GM12873 (cell line): ENCODE measurements around the gene GAREM1.

ENCODE experiments used
- TF ChIP-seq, protein P1 (sequence below): IDR thresholded peaks from 2 replicates; pipeline ENCODE4 v1.5.1; 2012; ENCODE audit warnings: low read depth, mild to moderate bottlenecking, moderate library complexity, low read length, control low read depth; ENCODE audit not compliant: insufficient read depth; ENCODE audit errors: missing control alignments

The GAREM1 gene

DNA sequence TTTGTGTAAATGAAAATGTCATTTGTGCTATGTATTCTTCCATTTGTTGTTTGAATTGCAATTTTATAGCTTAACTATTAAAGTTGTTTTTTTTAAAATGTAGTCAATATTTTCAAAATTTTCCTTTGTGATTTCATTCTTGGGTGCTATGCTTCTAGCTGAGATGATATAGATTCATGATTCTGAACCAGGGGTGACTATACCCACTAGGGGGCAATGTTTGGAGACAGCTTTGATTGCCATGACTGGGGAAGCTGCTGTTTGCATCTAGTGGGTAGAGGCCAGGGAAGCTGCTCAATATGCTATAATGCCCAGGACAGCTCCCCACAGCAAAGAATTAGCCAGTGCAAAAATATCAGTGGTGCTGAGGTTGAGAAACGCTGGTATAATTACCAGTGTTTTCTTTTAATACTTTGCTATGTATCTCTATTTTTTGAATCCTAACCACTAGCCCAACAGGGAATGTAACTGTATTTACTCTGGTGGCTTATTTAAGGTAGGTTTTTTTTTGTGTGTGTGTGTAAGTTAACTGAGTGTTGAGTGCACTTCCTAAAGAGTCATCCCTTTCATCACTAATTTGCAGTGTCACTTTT, 181.1 kb downstream of the GAREM1 start:
- TF ChIP-seq, protein P1, sequence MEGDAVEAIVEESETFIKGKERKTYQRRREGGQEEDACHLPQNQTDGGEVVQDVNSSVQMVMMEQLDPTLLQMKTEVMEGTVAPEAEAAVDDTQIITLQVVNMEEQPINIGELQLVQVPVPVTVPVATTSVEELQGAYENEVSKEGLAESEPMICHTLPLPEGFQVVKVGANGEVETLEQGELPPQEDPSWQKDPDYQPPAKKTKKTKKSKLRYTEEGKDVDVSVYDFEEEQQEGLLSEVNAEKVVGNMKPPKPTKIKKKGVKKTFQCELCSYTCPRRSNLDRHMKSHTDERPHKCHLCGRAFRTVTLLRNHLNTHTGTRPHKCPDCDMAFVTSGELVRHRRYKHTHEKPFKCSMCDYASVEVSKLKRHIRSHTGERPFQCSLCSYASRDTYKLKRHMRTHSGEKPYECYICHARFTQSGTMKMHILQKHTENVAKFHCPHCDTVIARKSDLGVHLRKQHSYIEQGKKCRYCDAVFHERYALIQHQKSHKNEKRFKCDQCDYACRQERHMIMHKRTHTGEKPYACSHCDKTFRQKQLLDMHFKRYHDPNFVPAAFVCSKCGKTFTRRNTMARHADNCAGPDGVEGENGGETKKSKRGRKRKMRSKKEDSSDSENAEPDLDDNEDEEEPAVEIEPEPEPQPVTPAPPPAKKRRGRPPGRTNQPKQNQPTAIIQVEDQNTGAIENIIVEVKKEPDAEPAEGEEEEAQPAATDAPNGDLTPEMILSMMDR: peak; percentile 72

DNA sequence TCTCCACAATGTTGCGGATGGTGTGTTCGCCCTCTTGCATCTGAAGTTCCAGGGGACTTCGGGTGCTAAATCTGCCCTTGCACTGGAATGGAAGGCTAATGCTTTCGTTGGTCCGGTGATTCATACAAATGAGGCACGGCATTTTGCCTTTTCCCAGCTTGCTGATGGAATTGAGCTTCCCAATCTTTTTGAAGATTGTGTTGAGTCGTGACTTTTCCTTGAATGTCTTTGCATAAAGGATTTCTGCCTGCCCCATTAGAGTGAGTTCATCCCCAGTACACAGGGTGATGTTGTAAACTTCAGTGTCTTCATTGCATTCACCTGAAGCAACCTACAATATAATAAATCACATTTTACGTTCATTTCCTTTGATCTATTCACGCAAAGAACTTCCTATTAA, 182.8 kb downstream of the GAREM1 start:
- TF ChIP-seq, protein P1: no peak

DNA sequence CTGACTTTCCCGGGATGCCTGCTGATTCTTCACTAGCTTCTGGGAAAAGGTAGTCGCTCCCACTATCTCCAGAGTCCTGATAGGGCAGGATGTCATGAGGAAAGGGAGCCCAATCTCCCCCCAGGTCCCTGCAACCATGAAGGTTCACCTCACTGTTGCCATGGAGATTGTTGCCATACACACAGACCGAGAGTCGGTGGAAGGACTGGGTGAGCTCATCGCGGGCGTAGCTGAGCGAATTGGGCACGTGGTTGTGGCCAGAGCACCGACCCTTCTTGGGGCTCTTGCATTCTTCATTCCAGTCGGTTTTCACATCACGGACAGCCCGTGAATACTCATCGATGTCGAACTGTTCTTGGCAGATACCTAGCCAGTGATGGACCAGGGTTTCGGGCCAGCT, 183.4 kb downstream of the GAREM1 start:
- TF ChIP-seq, protein P1: no peak

DNA sequence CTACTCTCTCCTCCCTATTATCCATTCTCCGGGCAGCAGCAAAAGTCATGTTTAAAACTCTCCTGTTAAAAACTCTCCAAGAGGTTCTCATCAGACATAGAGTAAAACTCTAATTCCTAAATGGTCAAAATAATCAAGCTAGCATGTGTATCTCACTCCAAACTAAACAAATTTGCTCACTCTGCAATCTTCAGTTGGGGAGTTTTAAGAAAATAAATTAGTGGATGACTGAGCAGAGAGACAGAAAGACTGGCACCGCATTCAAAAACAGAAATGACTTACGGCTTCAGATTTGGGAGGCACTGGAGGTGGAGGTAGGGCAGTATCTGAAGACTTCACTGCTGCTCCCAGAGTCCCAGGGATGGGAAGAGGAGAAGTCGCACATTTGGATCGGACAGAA, 183.9 kb downstream of the GAREM1 start:
- TF ChIP-seq, protein P1: no peak

DNA sequence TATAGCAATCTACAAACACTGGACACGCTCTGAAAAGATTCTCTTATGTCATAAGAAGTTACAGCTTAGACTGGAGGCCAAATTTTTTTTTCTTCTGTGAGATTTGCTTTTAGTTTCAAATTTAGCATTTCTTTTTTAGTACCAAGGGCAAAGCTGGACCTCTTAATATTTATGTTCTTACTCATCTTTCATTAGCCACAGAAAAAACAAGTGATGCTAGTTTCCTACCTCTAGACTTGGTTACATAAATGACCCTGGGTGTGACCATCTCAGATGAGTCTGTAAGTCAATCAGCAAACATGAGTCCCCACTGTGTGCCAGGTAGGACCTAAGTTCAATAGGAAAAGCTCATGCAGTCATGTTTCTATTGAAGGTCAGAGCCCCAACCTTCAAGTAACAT, 186.4 kb downstream of the GAREM1 start:
- TF ChIP-seq, protein P1: no peak

DNA sequence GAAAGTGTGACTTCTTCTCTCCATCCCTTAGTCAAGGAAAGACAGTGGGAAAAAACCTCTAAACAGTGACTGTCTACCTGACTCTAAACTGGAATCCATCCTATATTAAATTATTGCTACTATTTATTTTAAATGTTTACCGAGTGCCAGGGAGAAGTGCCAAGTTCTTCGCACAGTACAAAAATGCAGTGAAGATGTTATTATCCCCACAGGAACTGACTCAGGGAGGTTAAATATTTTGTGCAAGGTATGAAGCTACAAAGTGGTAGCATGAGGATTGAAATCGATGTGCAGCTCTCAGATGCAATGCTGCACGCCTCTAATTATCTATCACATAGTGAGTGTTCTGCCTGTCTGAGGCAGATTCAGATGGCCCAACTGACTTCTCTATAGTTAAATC, 189.8 kb downstream of the GAREM1 start:
- TF ChIP-seq, protein P1: no peak

DNA sequence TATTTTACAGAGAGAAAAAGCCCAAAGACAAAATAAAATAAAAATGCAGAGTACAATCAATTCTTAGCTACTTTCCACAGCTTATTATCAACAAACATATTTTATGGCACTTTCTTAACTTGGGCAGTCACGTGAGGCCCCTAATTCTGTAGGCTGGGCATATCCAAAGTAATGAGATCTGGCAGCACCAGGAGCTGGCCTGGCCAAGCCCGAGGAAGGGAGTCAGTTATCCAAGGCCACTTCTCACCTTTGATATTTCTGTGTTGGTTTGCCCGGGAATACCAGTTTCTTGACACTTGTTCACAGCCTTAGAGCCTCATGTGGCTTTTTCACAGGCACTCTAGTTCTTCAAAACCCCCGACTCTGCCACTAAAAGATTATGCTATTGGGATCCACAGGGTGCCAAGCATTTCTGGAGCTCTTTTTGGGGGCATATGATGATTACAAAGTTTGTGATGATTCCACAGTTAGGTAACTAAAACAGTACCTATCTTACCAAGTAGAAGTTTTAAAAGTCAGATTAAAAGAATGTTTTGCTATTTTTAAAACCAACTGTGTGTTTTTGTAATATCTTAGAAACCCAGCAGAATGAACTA, 190.4 kb downstream of the GAREM1 start:
- TF ChIP-seq, protein P1: no peak
